HAP-1 (cell line): ENCODE results near the gene TRAPPC3.

Experiments used
- DNase-seq, 2 experiments: peaks; one replicate each; pipeline ENCODE4 v3.0.0-alpha.2; 2016 to 2020; ENCODE audit warnings: low spot score in 2 of 2
- H3K27me3 ChIP-seq: fragments of 250-450 bp; sonication (Bioruptor Pico); 2 replicates; pipeline ENCODE4 v1.5.1; 2020; ENCODE audit warnings: low read depth, mild to moderate bottlenecking, moderate library complexity
- H3K36me3 ChIP-seq: fragments of 250-450 bp; sonication (Bioruptor Pico); replicated peaks from 2 replicates; pipeline ENCODE4 v1.5.1; 2020; ENCODE audit warnings: mild to moderate bottlenecking
- H3K4me1 ChIP-seq: fragments of 250-450 bp; sonication (Bioruptor Pico); 2 replicates; pipeline ENCODE4 v1.5.1; 2020; ENCODE audit warnings: mild to moderate bottlenecking
- H3K4me3 ChIP-seq: fragments of 250-450 bp; sonication (Bioruptor Pico); 2 replicates; pipeline ENCODE4 v1.5.1; 2020; ENCODE audit warnings: mild to moderate bottlenecking, moderate library complexity
- H3K9me3 ChIP-seq: fragments of 250-450 bp; sonication (Bioruptor Pico); 2 replicates; pipeline ENCODE4 v1.5.1; 2020; ENCODE audit warnings: mild to moderate bottlenecking, moderate library complexity
- in situ Hi-C: fragments of 300-500 bp; cut with MboI; formaldehyde crosslinking; loops from 3 replicates; pipeline ENCODE4 v1.14.3; 2020; ENCODE audit warnings: low sequenced_read_pairs, inconsistent platforms, mixed read lengths

TRAPPC3 gene

DNA sequence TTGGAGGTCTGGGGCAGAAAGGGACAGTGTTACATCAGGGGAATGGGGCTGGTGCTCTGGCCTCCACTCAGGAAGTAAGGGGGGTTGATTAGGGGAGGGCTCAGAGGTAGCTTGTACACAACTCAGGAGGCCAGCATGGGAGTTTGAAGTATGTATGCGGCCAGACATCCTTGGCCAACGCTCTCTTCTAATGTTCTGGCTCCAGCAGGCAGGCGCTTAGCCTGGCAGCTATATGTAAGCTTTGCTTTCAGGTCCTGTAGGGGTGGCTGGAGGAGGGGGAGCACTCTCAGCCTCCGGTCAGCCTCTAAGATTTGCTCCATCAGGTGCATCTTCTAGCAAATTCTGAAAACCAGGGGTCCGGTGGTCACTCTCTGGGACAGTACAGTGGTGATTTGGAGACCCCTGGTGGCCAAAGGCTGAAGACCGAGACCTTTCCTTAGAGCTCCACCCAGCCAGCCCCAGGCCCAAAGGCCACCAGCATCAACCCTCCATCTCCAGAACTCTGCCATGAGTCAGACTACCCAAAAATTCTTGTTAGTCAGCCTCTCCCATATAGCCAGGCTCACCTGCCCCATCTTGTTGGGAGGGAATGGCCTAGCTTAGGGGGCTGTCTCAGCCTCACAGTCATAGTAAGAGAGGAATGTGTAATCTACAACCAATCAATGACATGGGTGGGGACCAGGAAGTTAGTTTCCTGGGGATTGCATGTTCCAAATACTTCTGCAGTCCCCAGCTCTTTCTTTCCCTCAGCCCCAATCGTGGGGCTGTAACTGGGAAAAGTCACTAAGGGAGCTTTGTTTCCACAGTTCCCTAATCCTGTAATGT lies 14.6 kb downstream of the TRAPPC3 start:
- no peaks in the 10 kb centered on the region for H3K27me3 ChIP-seq
- DNase-seq = peak; percentile 23 to 81
- H3K4me1 ChIP-seq = no peaks in the 10 kb centered on the region
- no peak overlapping the region for H3K4me3 ChIP-seq
- in situ Hi-C loops = no loop called here
- no peaks in the 10 kb centered on the region for H3K9me3 ChIP-seq
- peaks cover 26% of the 10 kb centered on the region for H3K36me3 ChIP-seq

DNA sequence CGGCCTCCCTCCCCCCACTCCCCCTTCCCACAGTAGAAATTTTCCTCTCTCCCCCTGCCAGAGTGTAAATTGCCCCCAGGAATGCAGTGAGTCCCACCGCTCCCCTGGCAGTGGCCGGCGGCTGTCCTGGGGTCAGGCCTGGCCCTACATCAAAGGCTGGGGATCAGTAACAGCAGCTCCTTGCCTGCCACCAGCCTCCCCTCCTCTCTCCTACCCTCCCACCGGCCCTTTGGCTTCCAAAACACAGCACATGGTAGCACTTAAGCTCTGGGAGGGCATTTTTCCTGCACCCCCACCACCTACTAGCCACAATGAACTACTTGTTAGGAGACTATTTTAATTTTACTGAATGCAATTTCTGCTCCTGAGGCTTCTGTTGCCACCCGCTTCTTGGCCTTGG lies 15.3 kb downstream of the TRAPPC3 start:
- H3K4me1 ChIP-seq = no peaks in the 10 kb centered on the region
- no peaks in the 10 kb centered on the region for H3K27me3 ChIP-seq
- H3K9me3 ChIP-seq = no peaks in the 10 kb centered on the region
- in situ Hi-C loops = no loop called here
- H3K4me3 ChIP-seq = no peak overlapping the region
- H3K36me3 ChIP-seq = peaks cover 20% of the 10 kb centered on the region
- DNase-seq = no peak

GRCh38 chr1:36133484-36133883 lies 15.8 kb downstream of the TRAPPC3 start:
- Histone ChIP-seq H3K27me3 (no peaks in the 10 kb centered on the region), H3K4me1 (no peaks in the 10 kb centered on the region), H3K9me3 (no peaks in the 10 kb centered on the region), H3K4me3 (no peak overlapping the region), H3K36me3 (peaks cover 19% of the 10 kb centered on the region)
- DNase-seq = no peak
- in situ Hi-C loops = no loop called here

GRCh38 chr1:36132029-36132428 lies 17.3 kb downstream of the TRAPPC3 start:
- Histone ChIP-seq H3K9me3 (no peaks in the 10 kb centered on the region), H3K4me1 (no peaks in the 10 kb centered on the region), H3K27me3 (no peaks in the 10 kb centered on the region), H3K4me3 (no peak overlapping the region), H3K36me3 (peaks cover 8% of the 10 kb centered on the region; the same call in 1 of the 2 replicates)
- DNase-seq = no peak
- in situ Hi-C loops = no loop called here

DNA sequence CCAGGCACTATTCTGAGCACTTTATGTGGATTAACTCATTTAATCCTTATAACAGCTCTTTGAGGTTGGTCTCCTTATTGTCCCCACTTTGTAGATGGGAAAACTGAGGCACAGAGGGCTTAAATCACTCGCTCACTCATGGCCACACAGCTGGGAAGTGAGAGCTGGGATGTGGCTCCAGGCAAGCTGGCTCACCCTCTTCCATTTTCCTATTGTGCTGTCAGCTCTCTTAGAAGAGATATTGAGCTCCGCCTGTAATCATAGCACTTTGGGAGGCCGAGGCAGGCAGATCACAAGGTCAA lies 20.4 kb downstream of the TRAPPC3 start:
- H3K4me1 ChIP-seq = no peaks in the 10 kb centered on the region

GRCh38 chr1:36128126-36128904 lies 21.0 kb downstream of the TRAPPC3 start:
- DNase-seq = no peak
- Histone ChIP-seq H3K36me3 (no peaks in the 10 kb centered on the region), H3K27me3 (no peaks in the 10 kb centered on the region), H3K4me1 (no peaks in the 10 kb centered on the region), H3K4me3 (no peak overlapping the region), H3K9me3 (no peaks in the 10 kb centered on the region)
- in situ Hi-C loops = no loop called here

More for the DNA sequence above, 20.4 kb downstream of the TRAPPC3 start:
- DNase-seq = no peak
- in situ Hi-C loops = no loop called here
- H3K4me3 ChIP-seq = no peak overlapping the region
- no peaks in the 10 kb centered on the region for H3K9me3 ChIP-seq
- no peaks in the 10 kb centered on the region for H3K36me3 ChIP-seq
- no peaks in the 10 kb centered on the region for H3K27me3 ChIP-seq

DNA sequence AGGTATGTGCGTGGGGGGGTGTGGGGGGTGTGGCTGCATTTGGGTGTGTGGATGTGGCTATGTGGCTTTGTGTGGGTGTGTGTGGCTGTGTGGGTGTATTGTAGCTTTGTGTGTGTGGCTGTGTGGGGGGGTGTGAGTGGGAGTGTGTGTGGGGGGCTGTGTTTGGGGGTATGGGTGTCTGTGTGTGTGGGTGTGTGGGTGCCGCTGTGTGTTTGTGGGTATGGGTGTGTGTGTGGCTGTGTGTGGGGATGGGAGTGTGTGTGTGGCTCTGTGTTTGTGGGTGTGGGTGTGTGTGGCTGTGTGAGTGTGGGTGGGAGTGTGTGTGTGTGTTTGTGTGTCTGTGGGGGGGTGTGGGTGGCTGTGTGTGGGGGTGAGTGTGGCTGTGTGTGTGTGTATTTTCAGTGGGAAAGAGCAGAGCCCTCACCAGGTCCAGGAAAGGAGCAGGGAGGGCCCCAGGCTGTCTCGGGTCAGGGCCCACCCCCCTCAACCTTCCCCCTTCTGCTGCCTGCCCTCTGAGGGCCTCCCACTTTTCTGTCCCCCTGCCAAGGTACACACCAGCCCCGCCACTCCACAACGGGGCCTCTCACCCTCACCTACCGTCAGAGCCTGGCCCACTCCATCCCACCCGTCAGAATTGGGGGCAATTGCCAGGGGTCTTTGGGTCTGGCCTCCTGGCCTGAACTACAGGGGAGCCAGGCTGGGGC lies 22.3 kb downstream of the TRAPPC3 start:
- H3K9me3 ChIP-seq = no peaks in the 10 kb centered on the region
- no peak for DNase-seq
- H3K36me3 ChIP-seq = no peaks in the 10 kb centered on the region
- no peaks in the 10 kb centered on the region for H3K4me1 ChIP-seq
- H3K27me3 ChIP-seq = no peaks in the 10 kb centered on the region
- in situ Hi-C loops = no loop called here
- no peak overlapping the region for H3K4me3 ChIP-seq

- H3K36me3 ChIP-seq = no peaks in the 10 kb centered on the region
- H3K27me3 ChIP-seq = no peaks in the 10 kb centered on the region
- in situ Hi-C loops = no loop called here
- H3K4me3 ChIP-seq = no peak overlapping the region
- H3K9me3 ChIP-seq = no peaks in the 10 kb centered on the region
- no peak for DNase-seq
- no peaks in the 10 kb centered on the region for H3K4me1 ChIP-seq
Measured at GRCh38 chr1:36126005-36126716, 23.1 kb downstream of the TRAPPC3 start.

- no peak for DNase-seq
- Histone ChIP-seq H3K4me3 (no peak within 1 kb of the TSS), H3K27me3 (no peaks in the 10 kb centered on the region), H3K4me1 (no peaks in the 10 kb centered on the region), H3K9me3 (no peaks in the 10 kb centered on the region), H3K36me3 (no peaks in the 10 kb centered on the region)
- in situ Hi-C loops = no loop called here
Measured at GRCh38 chr1:36125129-36125991, 23.9 kb downstream of the TRAPPC3 start, which contains the start of gene COL8A2. COL8A2 (minus strand) TSS chr1:36125222; CDS start chr1:36100242, 24,980 bp downstream.

DNA sequence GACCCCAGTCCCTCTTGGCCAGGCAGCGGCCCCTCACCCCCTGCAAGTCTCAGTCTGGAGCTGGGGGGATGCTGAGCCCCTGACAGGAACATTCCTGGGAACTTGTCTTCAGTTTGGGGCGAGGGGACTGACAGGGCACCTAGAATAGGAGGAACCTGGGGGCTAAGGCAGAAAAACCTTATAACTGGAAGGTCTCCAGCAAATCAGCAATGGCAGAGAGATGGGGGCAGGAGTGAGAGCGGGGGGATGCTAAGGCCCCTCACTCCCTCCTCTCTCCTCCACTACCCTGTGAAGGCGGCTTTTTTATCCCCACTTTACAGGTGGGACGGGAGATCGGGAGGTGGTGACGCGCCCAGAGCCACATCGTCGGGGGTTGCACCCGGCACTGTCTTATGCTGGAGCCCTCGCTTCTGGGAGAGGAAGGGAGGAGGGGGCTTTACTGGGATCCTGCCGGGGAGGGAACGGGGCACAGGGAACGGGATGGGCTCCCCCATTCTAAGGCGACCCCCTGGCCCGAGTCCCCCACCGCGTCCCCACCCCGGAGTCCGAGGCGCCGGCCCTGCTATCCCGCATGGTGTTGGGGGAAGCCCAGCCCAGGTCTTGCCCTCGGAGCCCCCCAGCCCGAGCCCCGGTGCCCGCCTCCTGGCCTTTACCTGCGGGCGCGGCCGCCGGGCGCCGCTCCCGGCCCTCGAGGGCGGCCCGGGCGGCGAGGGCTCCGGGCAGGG lies 24.7 kb downstream of the TRAPPC3 start:
- Histone ChIP-seq H3K36me3 (no peaks in the 10 kb centered on the region), H3K9me3 (no peaks in the 10 kb centered on the region), H3K4me3 (no peak overlapping the region), H3K4me1 (no peaks in the 10 kb centered on the region), H3K27me3 (no peaks in the 10 kb centered on the region)
- in situ Hi-C loops = no loop called here
- DNase-seq = no peak

DNA sequence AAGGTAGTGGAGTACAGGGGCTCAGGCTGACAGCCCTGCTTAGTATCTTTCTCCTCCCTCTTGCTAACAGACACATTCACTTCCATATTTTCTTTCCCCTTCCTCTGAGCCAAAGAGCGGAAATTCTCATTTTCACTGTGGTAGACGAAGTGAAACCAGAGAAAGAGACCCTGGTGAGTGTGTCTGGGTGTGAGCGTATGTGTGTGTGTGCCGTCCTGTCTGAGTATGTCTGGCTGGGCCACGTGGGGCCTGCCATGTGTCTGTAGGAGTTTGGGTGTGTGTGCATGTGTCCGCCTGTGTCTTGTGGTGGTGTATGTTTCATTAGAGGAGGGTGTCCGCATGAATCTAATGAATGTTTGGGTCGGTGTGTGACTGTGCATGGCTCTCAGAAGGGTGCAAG lies 25.9 kb downstream of the TRAPPC3 start:
- no peak for DNase-seq
- Histone ChIP-seq H3K27me3 (no peaks in the 10 kb centered on the region), H3K36me3 (no peaks in the 10 kb centered on the region), H3K9me3 (no peaks in the 10 kb centered on the region), H3K4me3 (no peak overlapping the region), H3K4me1 (no peaks in the 10 kb centered on the region)
- in situ Hi-C loops = no loop called here
